Left cardiac atrium (tissue), 4 donors: ENCODE measurements around the gene ADAP1. TPM values are rescaled to one million over a fixed set of nuclear protein-coding genes. Genes with fewer than 3 reads are reported as not detected.
"Not testable (repeated sequence)": the region's sequence is repeated elsewhere in the genome, so short reads cannot be mapped to it uniquely, and the experiment has no call there.

Experiments used
- ATAC-seq, 2 donors: fragments of 200-7000 bp; cut with Tn5 transposase; one replicate each; pipeline ENCODE4 v1.9.1; 2020; ENCODE audit warnings: mild to moderate bottlenecking in 2 of 2, moderate library complexity in 2 of 2
- DNase-seq: peaks from one replicate; pipeline ENCODE4 v3.0.0-alpha.2; 2020
- intact Hi-C, 2 donors: fragments of 100-400 bp; cut with DNase I; formaldehyde crosslinking; loops; one replicate each; pipeline versions ENCODE4 v1.14.1 to v1.15.1; 2022 to 2023
- total RNA-seq, 2 donors: library from RNA; stranded (reverse); fragmentation: NEBNext Ultra II Directional; extraction: Animal tissue kit (Norgen Biotek cat#: 25700); gene quantifications; one replicate each; pipeline ENCODE4 v1.2.1, GENCODE V29; 2021
- donor health status: DM: no; HTN: yes; CAD: no.
- donor health status: DM: no; HTN: yes; CAD: no; lungs with severe emphysema.
- donor health status: DM: yes; HTN: yes; CAD: no.
- donor health status: Dilated cardiomyopathy.

Gene ADAP1
- total RNA-seq, 2 donors from 2014 or later, result 6.9 to 8.2 TPM

GRCh38 chr7:917255-918117 lies 37.0 kb downstream of the ADAP1 start:
- intact Hi-C loops, result no loop called here
- peak; percentile 18 for DNase-seq
- ATAC-seq, result no peak

- intact Hi-C loops, result no loop called here
- peak; percentile 15 for DNase-seq
- ATAC-seq, result peak in 1 of 2 donors; percentile 11
These were observed 38.1 kb downstream of the ADAP1 start for GRCh38 chr7:916291-916941.

GRCh38 chr7:915291-916218 lies 38.9 kb downstream of the ADAP1 start:
- DNase-seq (no peak), ATAC-seq (no peak)
- intact Hi-C loops, result no loop called here

GRCh38 chr7:914521-915194 lies 39.8 kb downstream of the ADAP1 start:
- DNase-seq (no peak), ATAC-seq (no peak)
- intact Hi-C loops, result loop anchor here in 1 of 2 donors (5.0 kb wide), 1 partner anchor 38 kb away; the partner anchor contains the start of gene ADAP1

GRCh38 chr7:913736-914520 lies 40.6 kb downstream of the ADAP1 start:
- no peak for DNase-seq
- intact Hi-C loops, result loop anchor here in 1 of 2 donors (5.0 kb wide), 1 partner anchor 38 kb away; the partner anchor contains the start of gene ADAP1

GRCh38 chr7:911791-912480 lies 42.5 kb downstream of the ADAP1 start:
- intact Hi-C loops, result loop anchor here in 1 of 2 donors (5.0 kb wide), 1 partner anchor 40 kb away; the partner anchor contains the start of gene ADAP1
- no peak for ATAC-seq
- DNase-seq, result no peak

More at GRCh38 chr7:913736-914520, 40.6 kb downstream of the ADAP1 start:
- no peak for ATAC-seq

- no peak for ATAC-seq
- intact Hi-C loops, result loop anchor here in 1 of 2 donors (5.0 kb wide), 1 partner anchor 41 kb away; the partner anchor contains the start of gene ADAP1
- no peak for DNase-seq
These were observed 43.5 kb downstream of the ADAP1 start for GRCh38 chr7:910931-911431.

GRCh38 chr7:910441-910861 lies 44.0 kb downstream of the ADAP1 start:
- DNase-seq, result no peak
- intact Hi-C loops, result loop anchor here in 1 of 2 donors (5.0 kb wide), 1 partner anchor 42 kb away; the partner anchor contains the start of gene ADAP1

GRCh38 chr7:909358-910329 lies 44.8 kb downstream of the ADAP1 start:
- DNase-seq, result peak; percentile 80

More at GRCh38 chr7:910441-910861, 44.0 kb downstream of the ADAP1 start:
- no peak for ATAC-seq

GRCh38 chr7:908591-909357 lies 45.7 kb downstream of the ADAP1 start:
- ATAC-seq (peak; percentile 78 to 87), DNase-seq (peak; percentile 79)
- intact Hi-C loops, result not testable (repeated sequence)

More at GRCh38 chr7:909358-910329, 44.8 kb downstream of the ADAP1 start:
- ATAC-seq, result peak; percentile 65 to 67
- intact Hi-C loops, result loop anchor here in 1 of 2 donors (5.0 kb wide), 1 partner anchor 43 kb away; the partner anchor contains the start of gene ADAP1

- no peak for DNase-seq
- ATAC-seq, result no peak
- intact Hi-C loops, result no loop called here
These were observed 46.3 kb downstream of the ADAP1 start for GRCh38 chr7:908159-908581.

- intact Hi-C loops, result no loop called here
- ATAC-seq (no peak), DNase-seq (peak; percentile 65)
These were observed 47.1 kb downstream of the ADAP1 start for GRCh38 chr7:907158-907980.

GRCh38 chr7:906776-907157 lies 47.7 kb downstream of the ADAP1 start:
- no peak for ATAC-seq
- intact Hi-C loops, result no loop called here
- no peak for DNase-seq

- ATAC-seq (peak in 1 of 2 donors; percentile 7), DNase-seq (peak; percentile 67)
- intact Hi-C loops, result no loop called here
These were observed 49.6 kb downstream of the ADAP1 start for GRCh38 chr7:904847-905246.
